ENCODE data around the gene LRP1B.

DNA sequence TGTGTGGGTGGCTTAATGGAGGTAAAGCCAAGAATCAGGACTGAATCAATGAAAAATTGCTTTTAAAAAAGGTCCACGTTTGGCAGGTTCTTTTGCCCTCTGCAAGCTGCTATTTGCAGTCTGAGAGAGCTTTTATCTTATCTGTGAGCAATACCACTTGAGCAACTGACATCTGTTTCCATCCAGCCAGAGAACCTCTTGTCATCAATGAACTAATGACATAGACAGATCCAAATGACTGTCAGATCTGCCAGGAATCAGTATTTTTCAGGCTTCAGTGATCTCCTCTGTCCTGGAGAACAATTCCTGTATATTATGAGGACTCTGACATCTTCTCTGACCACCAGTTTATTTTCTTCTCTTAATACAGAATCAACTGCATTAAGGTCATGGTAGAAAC is 608.1 kb downstream of the LRP1B start:
- TF ChIP-seq, protein P1, sequence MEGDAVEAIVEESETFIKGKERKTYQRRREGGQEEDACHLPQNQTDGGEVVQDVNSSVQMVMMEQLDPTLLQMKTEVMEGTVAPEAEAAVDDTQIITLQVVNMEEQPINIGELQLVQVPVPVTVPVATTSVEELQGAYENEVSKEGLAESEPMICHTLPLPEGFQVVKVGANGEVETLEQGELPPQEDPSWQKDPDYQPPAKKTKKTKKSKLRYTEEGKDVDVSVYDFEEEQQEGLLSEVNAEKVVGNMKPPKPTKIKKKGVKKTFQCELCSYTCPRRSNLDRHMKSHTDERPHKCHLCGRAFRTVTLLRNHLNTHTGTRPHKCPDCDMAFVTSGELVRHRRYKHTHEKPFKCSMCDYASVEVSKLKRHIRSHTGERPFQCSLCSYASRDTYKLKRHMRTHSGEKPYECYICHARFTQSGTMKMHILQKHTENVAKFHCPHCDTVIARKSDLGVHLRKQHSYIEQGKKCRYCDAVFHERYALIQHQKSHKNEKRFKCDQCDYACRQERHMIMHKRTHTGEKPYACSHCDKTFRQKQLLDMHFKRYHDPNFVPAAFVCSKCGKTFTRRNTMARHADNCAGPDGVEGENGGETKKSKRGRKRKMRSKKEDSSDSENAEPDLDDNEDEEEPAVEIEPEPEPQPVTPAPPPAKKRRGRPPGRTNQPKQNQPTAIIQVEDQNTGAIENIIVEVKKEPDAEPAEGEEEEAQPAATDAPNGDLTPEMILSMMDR (IDR thresholded peaks at IDR 0.05), result no peak
- TF ChIP-seq POLR2A (IDR thresholded peaks at IDR 0.05), result no peak

All from right lobe of liver (tissue), 4 donors.